Osteoblast (primary cell): ENCODE data around the gene GRIK2. TPM values are rescaled to one million over a fixed set of nuclear protein-coding genes. Genes with fewer than 3 reads are reported as not detected.

Experiments used
- DNase-seq: peaks from one replicate; pipeline ENCODE4 v3.0.0; 2011; ENCODE audit warnings: low spot score, mixed read lengths; ENCODE audit not compliant: insufficient read length; ENCODE audit errors: missing footprints
- H2AFZ ChIP-seq: 2 replicates; pipeline ENCODE4 v1.6.0; 2011; ENCODE audit warnings: mild to moderate bottlenecking, low read length
- H3K27ac ChIP-seq: 2 replicates; pipeline ENCODE4 v1.5.1; 2011; ENCODE audit warnings: mild to moderate bottlenecking, low read depth, low read length, moderate library complexity
- H3K27me3 ChIP-seq: 2 replicates; pipeline ENCODE4 v1.6.0; 2012; ENCODE audit warnings: mild to moderate bottlenecking, control low read depth, inconsistent platforms, low read length, moderate library complexity; ENCODE audit not compliant: insufficient read depth
- H3K36me3 ChIP-seq: 2 replicates; pipeline ENCODE4 v1.5.1; 2011; ENCODE audit warnings: mild to moderate bottlenecking, low read length, control low read depth, moderate library complexity; ENCODE audit not compliant: insufficient read depth
- H3K4me1 ChIP-seq: 2 replicates; pipeline ENCODE4 v1.5.1; 2011; ENCODE audit warnings: mild to moderate bottlenecking, low read length, control low read depth, moderate library complexity; ENCODE audit not compliant: insufficient read depth
- H3K4me2 ChIP-seq: 2 replicates; pipeline ENCODE4 v1.6.0; 2011; ENCODE audit warnings: mild to moderate bottlenecking, low read length; ENCODE audit not compliant: insufficient read depth
- H3K4me3 ChIP-seq: fragments of 200-600 bp; sonication (generic); 3 replicates; pipeline ENCODE4 v1.5.1; 2012; ENCODE audit warnings: mild to moderate bottlenecking, low read length, inconsistent platforms; ENCODE audit not compliant: insufficient read depth
- H3K79me2 ChIP-seq: 2 replicates; pipeline ENCODE4 v1.6.0; 2012; ENCODE audit warnings: mild to moderate bottlenecking, low read length, control low read depth, inconsistent platforms; ENCODE audit not compliant: insufficient read depth
- H3K9me3 ChIP-seq: 2 replicates; pipeline ENCODE4 v1.5.1; 2011; ENCODE audit warnings: low read depth, low read length, control low read depth
- H4K20me1 ChIP-seq: 2 replicates; pipeline ENCODE4 v1.6.0; 2012; ENCODE audit warnings: mild to moderate bottlenecking, low read length, control low read depth; ENCODE audit not compliant: insufficient read depth
- CTCF ChIP-seq: IDR thresholded peaks from 2 replicates; pipeline ENCODE4 v1.5.1; 2011; ENCODE audit warnings: mild to moderate bottlenecking, low read depth, low read length, moderate library complexity; ENCODE audit errors: extremely low read depth
- total RNA-seq: library from RNA; depleted of rRNA; stranded (reverse); fragments of >200 nt; gene quantifications from 2 replicates; pipeline ENCODE4 v1.2.3, GENCODE V29; 2012

GRIK2 gene
- total RNA-seq, 1 donor: 0.72 TPM

GRCh38 chr6:101921829-101922450, 528.4 kb downstream of the GRIK2 start:
- Histone ChIP-seq H3K27me3 (no peaks in the 10 kb centered on the region), H3K9me3 (no peaks in the 10 kb centered on the region), H3K36me3 (no peaks in the 10 kb centered on the region), H3K4me2 (no peak overlapping the region), H3K27ac (no peak overlapping the region), H4K20me1 (no peaks in the 10 kb centered on the region), H2AFZ (no peak overlapping the region), H3K4me3 (no peak overlapping the region), H3K79me2 (no peaks in the 10 kb centered on the region), H3K4me1 (no peaks in the 10 kb centered on the region)
- DNase-seq: no peak
- no peak for TF ChIP-seq CTCF

- no peak overlapping the region for H3K4me3 ChIP-seq
- H3K36me3 ChIP-seq: no peaks in the 10 kb centered on the region
- no peaks in the 10 kb centered on the region for H3K79me2 ChIP-seq
- no peaks in the 10 kb centered on the region for H3K27me3 ChIP-seq
- H3K4me1 ChIP-seq: no peaks in the 10 kb centered on the region
- no peak overlapping the region for H2AFZ ChIP-seq
- H3K27ac ChIP-seq: no peak overlapping the region
- DNase-seq: no peak
- no peaks in the 10 kb centered on the region for H3K9me3 ChIP-seq
- H4K20me1 ChIP-seq: no peaks in the 10 kb centered on the region
- TF ChIP-seq CTCF: no peak
- no peak overlapping the region for H3K4me2 ChIP-seq
Observed at GRCh38 chr6:101926149-101926925, 532.8 kb downstream of the GRIK2 start.

GRCh38 chr6:101931766-101932165, 538.3 kb downstream of the GRIK2 start:
- Histone ChIP-seq H3K4me1 (no peaks in the 10 kb centered on the region), H2AFZ (no peak overlapping the region), H3K4me3 (no peak overlapping the region), H3K79me2 (no peaks in the 10 kb centered on the region), H3K4me2 (no peak overlapping the region), H3K27me3 (no peaks in the 10 kb centered on the region), H3K9me3 (no peaks in the 10 kb centered on the region), H4K20me1 (no peaks in the 10 kb centered on the region), H3K36me3 (no peaks in the 10 kb centered on the region), H3K27ac (no peak overlapping the region)
- DNase-seq: no peak
- no peak for TF ChIP-seq CTCF

GRCh38 chr6:101932704-101933103, 539.2 kb downstream of the GRIK2 start:
- Histone ChIP-seq H3K27me3 (no peaks in the 10 kb centered on the region), H3K4me3 (no peak overlapping the region), H4K20me1 (no peaks in the 10 kb centered on the region), H3K27ac (no peak overlapping the region), H3K9me3 (no peaks in the 10 kb centered on the region), H2AFZ (no peak overlapping the region), H3K79me2 (no peaks in the 10 kb centered on the region), H3K4me2 (no peak overlapping the region), H3K36me3 (no peaks in the 10 kb centered on the region), H3K4me1 (no peaks in the 10 kb centered on the region)
- DNase-seq: no peak
- TF ChIP-seq CTCF: no peak
